Stimulated activated CD4-positive, alpha-beta T cell treated with anti-CD3 and anti-CD28 coated beads, Interleukin-12 subunit alpha, Interleukin-12 subunit beta, amount 100 ng/mL, for 48 hours (primary cell): Measurements from ENCODE around the gene PCDH12.

Experiments
- DNase-seq, 3 donors: peaks; one replicate each; pipeline ENCODE4 v3.0.0-alpha.2; 2020; ENCODE audit warnings: low read depth in 2 of 3, low spot score in 1 of 3

PCDH12 gene

DNA sequence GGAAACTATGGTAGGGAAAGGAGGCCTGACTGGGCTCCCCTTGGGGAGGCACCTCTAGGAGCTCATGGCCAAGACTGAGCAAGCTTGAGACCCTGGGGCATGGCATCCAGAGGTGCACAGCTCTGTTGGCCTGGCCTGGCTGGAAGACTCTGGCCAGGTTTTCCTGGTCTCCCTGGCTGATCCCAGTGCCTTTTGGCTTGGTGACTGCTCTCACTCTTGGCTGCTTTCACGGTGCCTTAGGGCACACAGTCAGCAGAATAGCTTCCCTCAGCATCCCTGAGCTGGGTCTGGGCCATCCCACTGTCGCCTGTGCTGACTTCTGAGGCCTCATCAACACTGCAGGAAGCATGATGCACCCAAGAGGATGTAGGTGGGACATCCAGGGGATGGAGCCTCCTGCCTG lies 47.7 kb downstream of the PCDH12 start:
- no peak for DNase-seq

DNA sequence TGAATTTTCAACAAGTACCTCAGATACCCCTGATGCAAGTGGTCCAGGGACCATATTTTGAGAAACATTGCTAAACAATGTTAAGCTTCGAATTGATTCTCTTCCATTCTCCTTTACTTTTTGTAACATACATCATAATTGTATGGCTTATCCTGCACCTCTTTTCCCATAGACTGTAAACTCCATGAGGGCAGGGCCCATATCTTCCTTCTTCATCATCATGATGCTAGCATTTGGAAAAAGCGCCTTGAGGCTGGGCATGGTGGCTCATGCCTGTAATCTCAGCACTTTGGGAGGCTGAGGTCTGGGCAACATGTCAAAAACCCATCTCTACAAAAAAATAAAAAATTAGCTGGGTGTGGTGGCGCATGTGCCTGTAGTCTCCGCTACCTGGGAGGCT lies 48.8 kb downstream of the PCDH12 start:
- DNase-seq = no peak

DNA sequence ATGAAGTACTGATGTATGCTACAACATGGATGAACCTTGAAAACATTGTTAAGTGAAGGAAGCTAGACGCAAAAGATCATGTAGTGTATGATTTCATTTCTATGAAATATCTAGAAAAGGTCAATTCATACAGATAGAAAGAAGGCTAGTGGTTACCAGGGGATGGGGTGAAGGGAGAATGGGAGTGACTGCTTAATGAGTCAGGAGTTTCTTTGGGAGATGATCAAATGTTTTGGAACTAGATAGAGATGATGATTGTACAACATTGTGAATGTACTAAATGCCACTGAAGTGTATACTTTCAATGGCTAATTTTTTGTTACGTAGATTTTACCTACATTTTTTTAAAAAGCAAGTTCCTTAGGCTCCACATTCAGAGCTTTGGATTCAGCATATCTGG lies 49.2 kb downstream of the PCDH12 start:
- no peak for DNase-seq

DNA sequence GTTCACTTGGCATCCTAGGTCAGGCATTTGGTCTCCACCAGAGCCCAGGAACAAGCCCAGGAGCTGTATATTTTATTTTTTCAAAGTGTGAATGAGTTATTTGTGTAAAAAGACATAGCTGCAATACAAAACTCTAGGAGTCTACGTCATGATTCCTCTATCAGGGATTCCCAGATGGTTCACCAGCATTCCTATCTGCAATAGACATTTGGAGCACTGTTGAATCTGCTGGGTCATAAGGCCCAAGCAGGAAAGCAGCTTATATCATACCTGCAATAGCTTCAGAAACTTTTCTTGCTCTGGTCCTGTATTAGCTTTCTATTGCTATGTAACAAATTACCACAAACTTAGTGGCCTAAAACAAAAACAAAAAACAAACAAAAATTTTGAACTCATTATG lies 51.0 kb downstream of the PCDH12 start:
- DNase-seq = no peak

DNA sequence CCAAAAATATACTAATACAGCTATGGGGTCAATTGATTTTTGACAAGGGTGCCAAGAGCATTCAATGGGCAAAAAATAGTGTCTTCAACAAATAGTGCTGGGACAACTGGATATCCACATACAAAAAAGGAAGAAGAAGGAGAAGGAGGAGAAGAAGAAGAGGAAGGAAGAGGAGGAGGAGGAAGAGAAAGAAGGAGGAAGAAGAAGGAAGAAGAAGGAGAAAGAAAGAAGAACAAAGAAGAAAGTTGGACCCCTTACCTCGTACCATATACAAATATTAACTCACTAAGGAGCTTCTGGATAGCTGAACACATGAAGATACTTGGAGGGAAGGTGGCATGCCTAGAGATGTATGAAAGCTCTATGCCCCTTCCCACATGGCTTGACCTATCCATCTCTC lies 51.5 kb downstream of the PCDH12 start:
- no peak for DNase-seq

DNA sequence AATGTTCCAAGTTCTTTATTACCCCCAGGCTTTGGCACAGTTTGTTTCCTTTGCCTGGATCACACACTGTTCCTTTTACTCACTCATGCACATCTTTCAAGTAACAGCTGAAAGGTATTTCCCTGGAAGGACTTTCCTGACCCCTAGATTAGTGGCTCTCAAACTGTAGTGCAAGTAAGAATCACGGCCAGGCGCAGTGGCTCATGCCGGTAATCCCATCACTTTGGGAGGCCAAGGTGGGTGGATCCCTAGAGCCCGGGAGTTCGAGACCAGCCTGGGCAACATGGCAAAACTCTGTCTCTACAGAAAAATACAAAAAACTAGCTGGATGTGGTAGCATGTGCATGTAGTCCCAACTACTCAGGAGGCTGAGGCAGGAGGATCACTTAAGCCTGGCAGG lies 53.5 kb downstream of the PCDH12 start:
- no peak for DNase-seq

DNA sequence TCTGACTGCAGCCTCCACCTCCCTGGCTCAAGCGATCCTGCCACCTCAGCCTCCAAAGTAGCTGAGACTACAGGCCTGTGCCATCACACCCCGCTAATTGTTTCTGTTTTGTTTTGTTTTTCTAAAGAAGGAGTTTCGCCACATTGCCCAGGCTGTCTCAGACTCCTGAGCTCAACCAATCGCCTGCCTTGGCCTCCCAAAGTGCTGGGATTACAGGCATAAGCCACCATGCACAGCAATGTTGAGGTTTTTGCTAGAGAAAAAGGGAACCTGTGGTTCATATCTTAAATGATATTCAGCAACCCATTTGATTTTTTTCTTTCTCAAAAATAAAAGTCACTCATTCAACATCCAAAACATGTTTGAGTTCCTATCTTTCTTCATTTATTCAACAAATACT lies 54.7 kb downstream of the PCDH12 start:
- no peak for DNase-seq

DNA sequence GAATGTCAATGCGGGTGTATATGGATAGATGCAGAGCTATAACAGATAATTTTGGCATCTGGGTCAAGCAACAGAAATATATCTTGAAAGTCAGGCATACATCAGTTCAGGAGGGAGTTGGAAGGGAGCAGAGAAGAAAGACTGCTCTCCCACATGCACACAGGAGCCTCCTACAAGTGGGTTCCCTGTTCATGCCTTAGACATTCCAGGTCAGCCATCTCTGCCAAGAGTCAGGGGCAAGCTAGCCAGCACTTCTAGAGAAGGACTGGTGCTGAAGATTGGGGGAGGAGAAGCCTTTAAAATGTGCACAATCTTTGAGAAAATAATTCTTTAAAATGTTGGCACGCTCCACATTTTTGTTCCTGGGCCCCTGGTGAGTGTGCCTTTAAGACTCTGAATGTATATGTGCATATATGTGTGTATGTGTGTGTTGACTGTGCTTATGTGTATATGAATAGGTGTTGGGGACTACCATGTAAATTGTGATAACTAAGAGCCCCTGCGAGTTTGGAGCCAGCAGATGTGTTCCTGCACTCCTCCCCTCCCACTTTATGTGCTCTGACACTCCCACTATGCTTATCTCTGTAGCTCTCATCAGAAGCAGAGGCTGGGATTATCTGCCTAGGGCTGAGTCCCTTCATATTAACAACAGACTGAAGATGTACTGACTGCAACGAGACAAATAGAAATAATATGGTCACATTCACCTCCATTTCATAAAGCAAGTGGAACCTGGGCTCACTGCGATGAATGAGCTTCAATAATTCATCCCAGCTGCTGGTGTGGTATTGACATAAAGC lies 55.8 kb downstream of the PCDH12 start:
- no peak for DNase-seq

DNA sequence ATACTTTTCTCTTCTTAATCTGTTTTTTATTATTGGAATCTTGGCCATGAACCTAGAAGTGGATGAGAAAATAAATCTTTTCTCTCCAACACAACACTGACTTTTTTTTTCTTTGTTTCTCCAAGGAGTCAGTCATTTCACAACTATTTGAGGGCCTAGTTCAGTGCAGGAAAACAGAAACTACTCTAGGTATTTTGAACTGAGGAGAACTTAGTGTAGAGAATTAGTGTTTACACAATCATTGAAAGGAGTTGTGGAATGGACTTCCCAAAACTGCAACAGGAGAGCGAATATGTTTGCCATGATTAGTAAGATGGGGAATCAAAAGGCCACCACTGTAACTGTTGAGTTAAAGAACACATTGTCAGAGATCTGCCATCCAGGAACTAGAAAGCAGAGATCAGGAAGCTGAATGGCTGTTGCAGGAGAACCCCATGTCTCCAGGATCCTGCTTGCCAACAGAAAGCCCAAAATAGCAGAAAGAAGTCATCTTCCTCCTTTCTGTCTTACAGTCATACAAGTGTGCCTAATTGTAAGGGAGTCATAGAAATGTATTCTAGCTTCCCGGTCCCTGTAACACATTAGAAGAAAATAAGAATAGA lies 59.5 kb downstream of the PCDH12 start:
- DNase-seq = no peak

DNA sequence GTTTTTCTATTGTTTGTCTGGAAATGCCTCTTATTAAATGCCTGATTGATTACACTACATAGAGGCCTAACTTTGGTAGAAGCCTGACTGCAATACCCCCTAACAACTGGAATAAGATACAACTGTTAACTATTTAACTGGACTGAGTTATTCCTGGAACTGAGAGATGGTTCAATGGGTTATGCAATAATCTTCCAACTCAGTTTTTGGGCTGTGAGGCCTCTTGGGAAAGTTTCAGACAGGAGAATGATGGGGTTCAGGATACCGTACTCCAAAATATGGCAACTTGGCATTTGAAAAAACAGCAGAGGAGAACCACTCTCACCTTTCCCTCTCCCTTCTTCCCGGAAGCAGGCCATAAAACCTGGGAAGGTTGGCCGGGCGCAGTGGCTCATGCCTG lies 60.6 kb downstream of the PCDH12 start:
- DNase-seq = no peak
